NCI-H2081 treated with DMSO at 0.1 percent for 48 hours (cell line): ENCODE data around the gene PRKCA.
"Not testable (repeated sequence)": the region's sequence is repeated elsewhere in the genome, so short reads cannot be mapped to it uniquely, and the experiment has no call there.

ENCODE experiments used
- DNase-seq: peaks from one replicate; lab custom pipeline; 2025; lab: John Stamatoyannopoulos, UW

Gene PRKCA

DNA sequence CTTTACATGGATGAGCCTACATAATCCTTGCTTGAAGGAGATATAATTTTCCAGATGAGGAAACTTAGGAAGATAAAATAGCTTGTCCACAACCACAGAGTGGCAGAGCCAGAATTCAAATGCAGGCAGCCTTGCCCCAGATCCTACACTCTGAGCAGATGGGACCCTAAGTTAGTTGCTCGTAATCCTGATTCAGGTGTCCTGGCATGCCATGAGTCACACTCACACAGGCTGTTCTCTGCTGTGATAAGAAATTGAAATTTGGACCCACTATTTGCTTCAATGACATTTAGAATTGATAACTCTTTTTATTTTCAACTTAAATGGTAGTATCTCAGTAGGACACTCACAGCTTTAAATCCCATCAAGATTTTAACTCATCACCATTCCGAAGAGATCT is 381.8 kb downstream of the PRKCA start:
- no peak for DNase-seq

DNA sequence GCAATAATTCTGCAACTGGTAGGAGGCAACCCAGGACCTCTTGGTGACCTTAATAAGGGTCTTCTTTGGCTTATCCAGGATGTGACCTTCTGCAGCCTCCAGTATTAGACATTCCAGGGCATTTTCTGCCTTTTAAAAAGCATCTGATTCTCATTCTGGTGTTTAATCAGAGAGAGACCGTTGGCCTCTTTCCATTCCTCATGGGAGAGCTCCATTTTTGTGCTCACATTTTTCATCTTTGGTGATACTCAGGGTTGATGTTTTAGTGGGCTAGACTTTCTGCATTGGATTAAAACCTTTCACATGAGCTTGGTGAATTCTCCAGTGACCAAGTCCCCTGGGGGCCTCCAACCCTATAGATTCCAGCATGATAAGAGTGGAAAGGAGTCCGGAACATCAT is 382.3 kb downstream of the PRKCA start:
- no peak for DNase-seq

DNA sequence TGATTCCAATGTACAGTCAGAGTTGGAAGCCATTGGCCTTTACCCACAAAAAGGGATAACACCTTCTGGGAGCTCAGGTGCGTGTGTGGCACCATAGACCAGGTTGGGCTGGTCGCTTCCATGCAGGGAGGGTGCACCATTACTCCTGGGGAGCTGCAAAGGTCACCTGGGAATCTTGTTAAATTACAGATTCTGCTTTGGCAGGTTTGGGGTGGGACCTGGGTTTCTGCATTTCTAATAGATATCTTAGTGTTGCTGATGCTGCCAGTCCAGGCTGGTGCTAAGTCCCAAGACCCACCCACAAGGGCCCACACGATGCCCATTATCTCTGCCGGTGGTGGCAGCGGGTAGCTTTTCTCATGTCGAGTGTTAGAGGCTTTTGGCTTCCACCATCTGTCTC is 384.2 kb downstream of the PRKCA start:
- no peak for DNase-seq

DNA sequence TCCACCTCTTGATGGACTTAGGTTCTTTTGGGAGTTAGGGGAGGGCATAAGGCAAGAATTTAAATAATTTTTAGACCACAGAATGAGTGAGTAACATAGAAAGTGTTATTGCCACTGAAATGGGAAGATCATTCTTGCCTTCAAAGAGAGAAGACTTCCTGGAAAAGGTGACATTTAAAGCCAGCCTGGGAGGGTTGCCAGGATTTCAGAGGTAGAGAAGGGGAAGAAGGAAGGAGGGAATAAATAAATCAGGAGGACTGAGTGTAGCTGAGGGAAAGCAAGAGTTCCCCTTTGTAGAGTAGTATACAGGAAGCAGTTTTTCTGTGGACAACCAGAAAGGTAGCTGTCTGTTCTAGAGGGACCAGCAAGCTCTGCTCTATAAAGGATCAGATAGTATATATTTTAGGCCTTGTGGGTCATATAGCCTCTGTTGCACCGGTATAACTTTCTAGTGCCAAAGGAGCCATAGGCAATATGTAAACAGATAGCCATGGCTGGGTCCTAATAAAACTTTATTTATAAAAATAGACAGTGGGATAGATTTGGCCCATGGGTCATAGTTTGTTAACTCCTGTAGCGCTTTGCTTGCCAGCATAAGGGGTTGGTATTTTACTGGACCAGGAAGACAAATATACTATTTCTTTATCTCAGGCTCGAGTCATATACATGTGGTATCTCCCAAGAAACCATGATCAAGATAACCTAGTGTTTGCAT is 385.3 kb downstream of the PRKCA start:
- no peak for DNase-seq

DNA sequence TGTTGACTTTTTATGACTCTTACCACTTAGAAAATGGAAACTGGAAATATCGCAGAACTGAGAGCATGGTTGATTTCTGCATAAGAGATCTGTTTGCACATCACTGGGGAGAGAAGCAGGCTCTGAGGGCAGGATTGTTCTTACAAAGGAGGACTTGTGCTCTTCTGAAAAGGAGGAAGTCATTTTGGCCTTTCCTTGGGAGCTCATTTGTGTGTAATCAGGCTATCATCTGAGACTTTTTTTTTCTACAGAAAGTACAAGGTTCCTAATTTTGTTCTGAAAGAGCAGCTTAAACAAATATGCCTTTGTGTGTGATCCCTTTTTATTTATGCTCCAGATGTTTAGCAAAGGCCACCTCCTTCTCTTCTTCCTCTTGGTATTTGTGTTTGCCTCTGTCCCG is 386.8 kb downstream of the PRKCA start:
- no peak for DNase-seq

DNA sequence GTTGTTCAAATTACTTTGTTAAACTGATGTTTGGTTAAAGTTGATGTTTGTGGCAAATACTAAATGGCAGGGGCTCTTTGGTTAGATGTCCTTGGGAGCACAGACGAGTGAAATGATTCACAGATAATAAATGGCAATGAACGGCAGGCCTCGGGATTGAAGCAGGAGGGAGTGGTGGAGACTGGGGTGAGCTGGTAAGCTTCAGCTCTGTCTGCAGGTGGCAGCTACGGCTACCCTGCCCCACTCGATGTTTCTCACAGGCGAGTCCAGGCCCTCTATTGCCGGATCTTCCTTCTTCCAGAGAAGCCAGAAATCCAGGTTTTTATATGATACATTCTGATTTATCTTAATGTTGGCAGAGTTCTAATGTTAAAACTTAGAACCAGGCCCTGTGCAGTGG is 387.8 kb downstream of the PRKCA start:
- DNase-seq: no peak

DNA sequence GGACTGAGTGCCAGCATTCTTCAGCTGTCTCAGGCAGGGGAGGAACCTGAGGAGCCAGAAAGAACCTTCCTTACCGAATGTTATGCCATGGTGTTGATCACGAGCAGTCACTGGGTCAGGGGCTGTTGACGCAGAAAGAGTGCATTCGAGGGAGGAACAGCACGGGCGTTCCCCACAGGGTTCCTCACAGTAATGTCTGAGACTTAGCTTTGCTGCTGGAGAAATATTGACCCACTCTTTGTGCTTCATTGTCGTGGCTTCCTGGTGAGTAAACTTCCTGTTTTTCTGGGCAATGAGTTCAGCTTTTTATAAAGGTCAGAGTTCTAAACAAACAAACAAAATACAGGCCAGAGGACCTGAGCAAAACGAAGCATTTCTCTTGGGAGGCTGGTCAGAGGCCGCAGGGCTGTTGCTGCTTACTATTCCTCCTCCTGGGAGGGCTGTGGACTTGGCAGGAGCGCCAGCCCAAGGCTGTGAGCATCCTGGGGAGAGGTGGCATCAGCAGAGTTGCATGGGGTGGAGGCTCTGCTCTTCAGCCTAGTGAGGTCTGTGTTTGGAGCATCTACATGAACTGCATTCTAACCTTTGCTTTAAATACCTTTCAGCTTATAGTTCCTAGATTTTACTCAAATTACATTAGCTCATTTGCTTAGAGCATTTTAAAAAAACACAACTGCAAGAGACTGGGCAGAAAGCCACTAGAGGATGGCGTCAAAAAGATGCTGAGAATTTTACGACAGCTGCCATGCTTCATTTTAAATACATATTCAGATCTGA is 389.4 kb downstream of the PRKCA start:
- no peak for DNase-seq

DNA sequence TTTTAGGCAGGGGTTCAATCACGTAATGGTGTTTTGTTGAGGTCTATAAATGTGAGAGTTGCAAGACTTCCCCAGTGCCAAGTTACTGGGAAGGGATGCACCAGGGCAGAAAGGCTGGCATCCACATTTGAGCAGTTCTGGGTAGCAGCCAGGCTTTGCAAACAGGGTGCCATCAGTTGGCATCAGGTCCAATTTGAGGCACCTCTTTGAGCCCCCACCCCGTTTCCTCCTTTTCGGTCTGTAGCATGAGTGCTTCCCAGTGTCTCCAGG is 389.9 kb downstream of the PRKCA start:
- no peak for DNase-seq

DNA sequence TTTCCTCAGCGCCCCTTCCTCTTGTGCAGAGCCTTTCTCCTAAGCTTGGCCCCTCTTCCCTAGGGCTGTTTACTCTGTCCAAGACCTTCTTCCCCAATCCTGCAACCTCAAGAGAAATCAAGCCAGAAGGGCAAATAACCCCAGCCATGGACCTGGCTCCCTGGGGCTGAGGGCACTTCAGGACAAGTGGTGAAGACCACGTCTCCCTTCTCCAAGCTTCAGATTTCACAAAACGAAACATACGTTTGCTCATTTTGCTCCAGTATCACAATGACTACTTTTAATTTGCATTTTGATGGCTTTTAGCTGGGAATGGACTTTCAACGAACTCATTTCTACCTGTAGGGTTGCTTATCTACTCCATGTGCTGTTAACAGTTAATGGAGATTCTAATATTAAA is 392.7 kb downstream of the PRKCA start:
- DNase-seq: no peak

DNA sequence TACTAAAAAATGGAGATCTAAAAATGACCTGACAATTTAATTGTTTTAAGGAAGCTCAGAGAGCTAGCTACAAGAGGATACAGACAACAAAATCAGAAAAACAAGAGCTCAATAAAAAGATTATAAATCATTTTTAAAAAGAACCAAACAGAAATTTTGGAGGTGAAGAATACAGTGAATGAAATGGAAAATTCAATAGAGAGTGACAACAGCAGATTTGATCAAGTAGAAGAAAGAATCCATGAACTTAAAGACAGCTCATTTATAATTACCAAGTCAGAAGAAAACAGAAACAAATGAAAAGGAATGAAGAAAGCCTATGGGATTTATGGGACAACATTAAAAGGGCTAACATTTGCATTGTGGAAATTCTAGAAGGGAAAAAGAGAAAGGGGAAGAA is 395.9 kb downstream of the PRKCA start:
- no peak for DNase-seq

DNA sequence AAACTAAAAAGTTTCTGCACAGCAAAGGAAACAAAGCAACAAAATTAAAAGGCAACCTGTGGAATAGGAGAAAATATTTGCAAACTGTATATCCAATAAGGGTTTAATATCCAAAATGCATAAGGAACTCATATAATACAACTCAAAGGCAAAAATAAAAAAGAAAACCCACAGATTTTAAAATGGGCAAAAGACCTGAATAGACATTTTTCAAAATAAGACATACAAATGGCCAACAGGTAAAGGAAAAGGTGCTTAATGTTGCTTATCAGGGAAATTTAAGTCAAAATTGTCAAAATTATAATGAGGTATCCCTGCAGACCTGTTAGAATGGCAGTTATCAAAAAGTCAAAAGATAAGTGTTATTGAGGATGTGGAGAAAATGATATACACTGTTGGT is 399.0 kb downstream of the PRKCA start:
- DNase-seq: no peak

DNA sequence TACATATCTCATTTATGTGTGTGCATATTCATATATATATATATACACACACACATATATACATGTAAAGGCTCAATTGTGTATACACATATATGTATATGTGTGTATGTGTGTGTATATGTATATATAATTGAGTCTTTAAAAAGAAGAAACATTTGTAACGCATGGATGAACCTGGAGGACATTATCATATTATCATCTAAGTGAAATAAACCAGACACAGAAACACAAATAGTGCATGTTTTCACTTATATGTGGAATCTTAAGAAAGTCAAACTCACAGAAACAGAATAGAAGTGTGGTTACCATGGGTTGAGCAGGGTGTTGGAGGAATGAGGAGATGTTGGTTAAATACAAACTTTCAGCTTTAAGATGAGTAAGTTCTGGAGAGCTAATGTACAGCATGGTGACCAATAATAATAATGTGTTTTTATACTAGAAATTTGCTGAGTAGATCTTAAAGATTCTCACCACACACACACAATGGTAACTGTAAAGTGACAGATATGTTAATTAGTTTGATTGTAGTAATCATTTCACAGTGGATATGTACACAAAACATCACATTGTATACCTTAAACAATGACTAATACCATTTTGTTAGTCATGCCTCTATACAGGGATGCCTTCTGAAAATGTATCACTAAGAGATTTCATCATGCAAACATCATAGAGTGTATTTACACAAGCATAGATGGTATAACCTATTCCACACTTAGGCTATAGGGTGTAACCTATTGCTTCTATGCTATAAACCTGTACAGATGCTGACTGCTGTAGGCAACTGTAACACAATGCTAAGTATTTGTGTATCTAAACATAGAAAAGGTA is 399.9 kb downstream of the PRKCA start:
- DNase-seq: no peak

DNA sequence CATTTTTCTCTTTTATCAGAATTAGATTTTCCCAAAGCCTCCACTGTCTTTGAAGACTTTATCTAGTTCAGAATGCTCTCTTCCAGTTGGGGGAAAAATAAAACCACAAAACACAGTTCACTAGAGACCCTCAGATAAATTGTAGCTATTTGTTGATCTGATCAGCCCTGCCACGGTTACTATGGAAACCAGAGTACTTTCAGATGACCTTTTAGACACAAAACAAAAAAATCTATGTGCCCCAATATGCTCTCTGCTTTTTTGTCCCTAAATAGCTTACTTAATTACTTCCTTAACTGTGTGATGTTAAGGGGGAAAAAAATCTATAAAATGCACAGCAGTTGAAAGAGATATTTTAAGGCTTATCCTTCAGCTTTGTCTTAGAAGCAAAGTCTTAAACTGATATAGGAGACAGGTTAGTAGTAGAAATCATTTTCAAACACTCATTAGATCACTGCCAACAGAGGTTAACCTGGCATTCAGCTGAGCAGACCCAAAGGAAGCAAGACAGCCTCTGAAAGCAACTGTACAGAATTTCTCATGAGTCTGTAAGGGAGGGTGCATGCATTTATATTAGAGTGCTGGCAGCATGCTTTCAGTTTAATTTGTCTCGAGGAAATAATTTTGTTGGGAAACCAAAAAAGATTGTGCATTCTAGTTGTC is 402.6 kb downstream of the PRKCA start:
- DNase-seq: no peak

DNA sequence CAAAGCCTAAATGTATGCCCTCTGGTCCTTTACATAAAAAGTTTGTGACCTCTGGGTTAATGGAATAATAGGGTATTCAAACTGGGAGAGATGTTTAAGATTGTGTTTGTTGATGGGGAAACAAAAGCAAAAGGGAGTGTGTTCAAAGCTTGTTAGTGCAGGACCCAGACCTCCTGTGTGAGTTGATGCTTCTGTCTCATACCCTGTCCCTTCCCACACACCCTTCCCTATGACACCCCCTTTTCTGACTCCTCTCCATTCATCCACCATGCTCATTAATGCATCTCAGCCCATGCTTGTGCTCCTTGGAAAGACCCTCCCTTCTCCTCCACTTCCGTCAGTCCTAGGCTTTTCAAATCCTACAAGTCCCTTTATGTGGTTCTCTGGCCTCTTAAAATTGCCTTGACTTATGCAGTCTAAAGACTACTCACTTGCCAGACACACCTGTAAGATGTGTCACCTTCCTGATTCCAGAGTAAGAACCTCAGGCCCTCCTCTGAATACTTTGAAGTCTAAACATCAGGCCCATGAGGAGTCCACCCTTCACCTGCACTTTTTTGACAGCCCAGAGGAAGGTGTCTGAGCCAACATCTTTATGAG is 404.5 kb downstream of the PRKCA start:
- DNase-seq: no peak

DNA sequence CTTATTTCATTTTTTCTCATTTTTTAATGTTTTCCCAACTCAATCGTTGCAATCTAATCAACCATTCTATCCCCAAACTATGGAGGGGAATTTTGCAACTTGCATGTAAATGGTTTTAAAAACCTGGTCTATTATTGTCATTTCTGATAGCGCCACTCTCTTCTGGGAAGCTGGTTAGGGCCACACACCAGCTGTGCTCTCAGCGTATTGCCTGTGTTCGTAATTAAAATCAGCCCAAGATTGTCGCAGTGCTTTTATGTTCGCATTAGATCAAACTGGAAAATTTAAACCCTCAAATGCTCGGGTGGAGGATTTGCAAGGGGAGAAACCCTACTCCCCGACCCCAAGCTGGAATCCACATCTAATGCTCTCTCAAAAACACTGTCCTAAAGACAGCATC is 409.0 kb downstream of the PRKCA start:
- DNase-seq: no peak

DNA sequence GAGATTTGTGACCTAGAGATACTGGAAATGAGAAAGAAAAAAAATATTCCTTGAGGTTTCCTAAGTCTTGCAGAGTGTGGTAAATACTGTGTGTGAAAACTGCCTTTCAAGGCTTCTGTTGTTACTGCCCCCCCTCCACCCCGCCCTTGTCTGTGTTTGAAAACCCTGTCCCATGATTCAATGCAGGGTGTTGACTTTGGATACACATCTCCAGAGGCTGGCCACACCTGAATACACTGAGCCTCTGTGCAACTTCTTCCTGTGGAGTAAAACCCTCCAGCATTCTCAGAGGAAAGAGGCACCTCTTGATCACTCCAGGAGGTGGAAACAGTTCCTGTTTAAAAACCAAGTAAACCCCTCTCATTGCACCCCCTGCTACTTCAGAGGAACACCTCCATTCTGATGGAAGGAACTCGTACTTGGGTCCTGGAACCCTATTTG is 409.5 kb downstream of the PRKCA start:
- no peak for DNase-seq

DNA sequence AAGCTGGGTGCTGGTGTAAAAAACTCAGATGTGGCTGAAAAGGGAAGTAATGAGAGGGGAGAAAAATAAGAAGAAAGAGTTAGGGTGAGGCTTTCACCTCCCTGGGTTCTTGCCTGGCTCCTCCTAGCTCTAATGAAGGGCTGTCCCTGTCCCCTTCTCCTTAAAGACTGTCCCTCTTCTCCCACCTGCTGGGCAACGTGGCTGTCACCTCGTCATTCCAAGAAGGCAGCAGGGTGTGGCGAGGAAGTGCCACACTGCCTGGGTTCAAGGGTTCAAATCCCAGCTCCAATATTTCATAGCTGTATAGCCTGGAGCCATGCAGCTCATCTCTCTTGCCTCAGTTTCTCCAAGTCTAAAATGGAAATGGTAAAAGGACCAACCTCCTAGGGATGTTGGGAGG is 410.0 kb downstream of the PRKCA start:
- DNase-seq: no peak

DNA sequence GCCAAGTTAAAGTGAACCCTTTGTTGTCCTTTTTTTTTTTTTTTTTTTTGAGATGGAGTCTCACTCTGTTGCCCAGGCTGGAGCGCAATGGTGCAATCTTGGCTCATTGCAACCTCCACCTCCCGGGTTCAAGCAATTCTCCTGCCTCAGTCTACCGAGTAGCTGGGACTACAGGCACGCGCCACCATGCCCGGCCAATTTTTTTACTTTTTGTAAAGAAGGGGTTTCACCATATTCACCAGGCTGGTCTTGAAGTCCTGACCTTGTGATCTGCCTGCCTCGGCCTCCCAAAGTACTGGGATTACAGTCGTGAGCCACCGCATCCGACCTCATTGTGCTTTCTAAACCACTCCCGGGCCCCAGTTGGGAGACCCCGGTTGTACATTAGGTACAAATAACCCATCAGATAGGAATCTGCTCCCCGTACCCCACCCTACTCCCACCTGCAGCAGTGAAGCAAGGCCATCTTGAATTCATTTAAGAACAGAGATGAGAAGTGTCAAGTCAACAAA is 410.7 kb downstream of the PRKCA start:
- DNase-seq: not testable (repeated sequence)

DNA sequence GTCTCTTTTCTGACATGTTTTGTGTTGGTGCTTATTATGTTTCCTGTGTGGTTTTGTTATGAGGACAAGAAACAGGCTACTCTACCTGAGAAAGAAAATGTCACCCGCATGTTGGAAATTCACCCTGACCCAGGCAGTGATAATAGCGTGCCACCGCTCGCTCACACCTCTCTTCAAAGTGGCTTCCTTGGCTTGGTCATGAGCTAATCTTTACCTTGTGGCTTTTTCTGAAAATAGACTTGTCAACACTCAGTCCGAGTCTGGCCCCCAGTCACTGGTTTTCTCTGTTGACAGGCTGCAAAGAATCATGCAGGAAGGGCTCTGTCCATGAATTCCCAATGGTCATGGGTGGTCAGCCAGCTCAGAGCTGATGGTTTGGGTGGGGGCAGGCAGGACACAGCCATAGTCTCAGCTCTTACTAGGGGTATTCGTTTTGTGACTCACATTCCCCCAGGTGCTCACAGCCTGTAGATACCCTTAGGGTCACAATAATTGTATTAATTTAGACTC is 411.2 kb downstream of the PRKCA start:
- no peak for DNase-seq

DNA sequence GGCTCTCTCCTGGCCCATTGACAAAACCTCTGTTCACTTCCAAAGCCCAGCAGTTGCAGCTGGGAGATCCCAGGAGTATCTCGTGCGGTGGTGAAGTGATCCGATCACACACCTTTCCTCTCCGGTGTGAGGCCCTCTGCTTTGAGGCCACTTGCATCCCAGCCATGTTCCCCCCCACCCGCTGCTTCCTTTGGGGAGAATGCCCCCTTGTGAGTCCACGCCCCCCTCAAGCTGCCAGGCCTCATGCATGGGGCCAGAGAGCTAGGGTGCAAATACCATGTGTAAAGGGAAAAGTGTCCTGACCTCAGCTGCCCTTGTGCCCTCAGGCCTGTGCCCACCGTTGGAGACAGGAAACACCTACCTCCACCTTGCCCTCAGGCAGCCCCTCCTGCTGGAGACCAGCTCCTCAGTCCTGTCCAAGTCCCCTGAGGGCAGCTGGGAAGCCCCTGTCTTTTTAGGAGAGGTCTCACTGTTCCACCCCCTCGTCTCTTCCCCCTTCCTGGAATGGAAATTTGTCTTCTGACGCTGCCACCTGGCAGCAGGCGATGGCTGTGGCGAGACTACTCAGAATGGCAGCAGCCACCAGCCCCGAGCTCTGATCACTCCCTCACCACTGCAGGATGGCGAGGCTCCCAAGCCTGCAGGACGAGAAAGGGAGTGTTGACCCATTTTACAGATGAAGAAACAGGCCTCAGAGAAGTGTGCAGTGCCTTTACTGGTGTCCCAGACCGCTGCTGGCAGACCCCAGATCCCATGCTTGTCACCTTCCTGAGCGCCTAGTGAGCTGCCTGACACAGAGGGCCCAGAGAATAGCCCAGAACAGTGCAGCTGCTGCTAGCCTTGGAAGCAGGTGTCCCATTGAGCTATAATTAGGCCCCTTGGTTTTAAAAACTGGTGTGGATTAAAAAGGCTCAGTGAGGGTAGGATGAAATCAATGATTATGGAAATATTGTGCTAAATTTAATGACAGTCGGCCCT is 411.9 kb downstream of the PRKCA start:
- no peak for DNase-seq
